Thoracic aorta (tissue), 2 donors: ENCODE measurements around the gene ADD1. TPM values are rescaled to one million over a fixed set of nuclear protein-coding genes. Genes with fewer than 3 reads are reported as not detected.

Source experiments
- ATAC-seq: fragments of 150-250 bp; one replicate; pipeline ENCODE4 v1.8.0; 2017; ENCODE audit warnings: low read depth; ENCODE audit not compliant: insufficient number of reproducible peaks, low FRiP score
- DNase-seq: peaks from one replicate; pipeline ENCODE4 v3.0.0-alpha.2; 2020; ENCODE audit warnings: low spot score
- H3K27ac ChIP-seq, 2 donors: fragments of 200-600 bp; sonication (generic); 1 replicate in 1 of 2; 2 replicates in 1 of 2; pipeline ENCODE4 v1.5.1; 2016; ENCODE audit warnings: mild to moderate bottlenecking in 2 of 2, moderate library complexity in 2 of 2
- H3K27me3 ChIP-seq: fragments of 200-600 bp; sonication (generic); replicated peaks from 2 replicates; pipeline ENCODE4 v1.6.0; 2016; ENCODE audit warnings: mild to moderate bottlenecking; ENCODE audit not compliant: insufficient read depth
- H3K36me3 ChIP-seq: fragments of 200-600 bp; sonication (generic); one replicate; pipeline ENCODE4 v1.5.1; 2016
- H3K4me1 ChIP-seq, 2 donors: fragments of 200-600 bp; sonication (generic); 1 replicate in 1 of 2; 2 replicates in 1 of 2; pipeline versions ENCODE4 v1.5.1 to v1.6.0; 2016; ENCODE audit warnings: low read depth in 2 of 2, mild to moderate bottlenecking in 1 of 2; ENCODE audit not compliant: control insufficient read depth in 1 of 2
- H3K4me3 ChIP-seq: fragments of 200-600 bp; sonication (generic); 2 replicates; pipeline ENCODE4 v1.5.1; 2016; ENCODE audit warnings: mild to moderate bottlenecking
- H3K9me3 ChIP-seq: fragments of 200-600 bp; sonication (generic); 2 replicates; pipeline ENCODE4 v1.5.1; 2016
- CTCF ChIP-seq: fragments of 200-600 bp; sonication (generic); IDR thresholded peaks from one replicate; pipeline ENCODE4 v1.5.1; 2019; ENCODE audit warnings: antibody characterized with exemption
- total RNA-seq, 2 donors: library from RNA; depleted of rRNA; stranded (reverse); fragments of >200 nt; gene quantifications; one replicate each; pipeline versions ENCODE4 v1.1.0 to v1.2.3, GENCODE V29; 2016

ADD1 gene
- total RNA-seq, 2 donors from 2014 or later = 256 to 338 TPM

GRCh38 chr4:2831611-2832308 is 11.9 kb upstream of the ADD1 start:
- no peaks in the 10 kb centered on the region for H3K27me3 ChIP-seq
- H3K36me3 ChIP-seq = no peaks in the 10 kb centered on the region
- H3K9me3 ChIP-seq = no peaks in the 10 kb centered on the region
- no peak overlapping the region for H3K4me3 ChIP-seq
- TF ChIP-seq CTCF = no peak
- ATAC-seq (no peak), DNase-seq (peak; percentile 1)
- H3K27ac ChIP-seq = no peak overlapping the region
- H3K4me1 ChIP-seq = peaks cover 0 to 7% of the 10 kb centered on the region in 2 donors

GRCh38 chr4:2832309-2832980 is 11.2 kb upstream of the ADD1 start:
- Histone ChIP-seq H3K4me1 (peaks cover 7 to 14% of the 10 kb centered on the region in 2 donors), H3K27me3 (no peaks in the 10 kb centered on the region), H3K27ac (no peak overlapping the region), H3K9me3 (no peaks in the 10 kb centered on the region), H3K4me3 (no peak overlapping the region), H3K36me3 (no peaks in the 10 kb centered on the region)
- no peak for ATAC-seq
- no peak for TF ChIP-seq CTCF
- no peak for DNase-seq

- no peaks in the 10 kb centered on the region for H3K36me3 ChIP-seq
- H3K9me3 ChIP-seq = no peaks in the 10 kb centered on the region
- H3K4me1 ChIP-seq = peaks cover 12 to 21% of the 10 kb centered on the region in 2 donors
- no peak overlapping the region for H3K4me3 ChIP-seq
- DNase-seq = no peak
- no peaks in the 10 kb centered on the region for H3K27me3 ChIP-seq
- TF ChIP-seq CTCF = no peak
- ATAC-seq = no peak
- H3K27ac ChIP-seq = no peak overlapping the region
Measured at GRCh38 chr4:2832981-2833670, 10.5 kb upstream of the ADD1 start.

DNA sequence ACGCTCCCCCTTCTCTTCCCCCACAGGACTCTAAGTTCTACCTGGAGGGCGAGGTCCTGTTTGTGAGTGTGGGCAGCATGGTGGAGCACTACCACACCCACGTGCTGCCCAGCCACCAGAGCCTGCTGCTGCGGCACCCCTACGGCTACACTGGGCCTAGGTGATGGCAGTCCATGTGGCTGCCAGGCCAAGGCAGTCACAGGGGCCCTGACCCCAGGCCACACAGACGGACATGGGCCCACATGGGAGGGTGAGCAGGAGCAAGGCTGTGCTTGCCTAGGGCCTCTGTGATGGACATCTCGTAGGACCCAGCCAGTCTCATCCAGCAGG is 10.0 kb upstream of the ADD1 start:
- Histone ChIP-seq H3K27ac (no peak overlapping the region), H3K36me3 (no peaks in the 10 kb centered on the region), H3K4me3 (no peak overlapping the region), H3K27me3 (no peaks in the 10 kb centered on the region), H3K9me3 (no peaks in the 10 kb centered on the region), H3K4me1 (peaks cover 12 to 26% of the 10 kb centered on the region in 2 donors)
- DNase-seq (no peak), ATAC-seq (no peak)
- TF ChIP-seq CTCF = no peak
